Retinal pigment epithelial cell (primary cell): ENCODE measurements around the gene NLRC4.
"Not testable (repeated sequence)": the region's sequence is repeated elsewhere in the genome, so short reads cannot be mapped to it uniquely, and the experiment has no call there.

Source experiments
- DNase-seq: peaks from one replicate; pipeline ENCODE4 v3.0.0-alpha.2; 2010; ENCODE audit warnings: low read depth
- H3K4me3 ChIP-seq: 2 replicates; pipeline ENCODE4 v1.5.1; 2011; ENCODE audit warnings: mild to moderate bottlenecking, low read length, control low read depth, moderate library complexity
- CTCF ChIP-seq: conservative IDR thresholded peaks from 2 replicates; pipeline ENCODE4 v1.5.1; 2011; ENCODE audit warnings: low read depth, low read length, control low read depth, inconsistent platforms

Gene NLRC4

DNA sequence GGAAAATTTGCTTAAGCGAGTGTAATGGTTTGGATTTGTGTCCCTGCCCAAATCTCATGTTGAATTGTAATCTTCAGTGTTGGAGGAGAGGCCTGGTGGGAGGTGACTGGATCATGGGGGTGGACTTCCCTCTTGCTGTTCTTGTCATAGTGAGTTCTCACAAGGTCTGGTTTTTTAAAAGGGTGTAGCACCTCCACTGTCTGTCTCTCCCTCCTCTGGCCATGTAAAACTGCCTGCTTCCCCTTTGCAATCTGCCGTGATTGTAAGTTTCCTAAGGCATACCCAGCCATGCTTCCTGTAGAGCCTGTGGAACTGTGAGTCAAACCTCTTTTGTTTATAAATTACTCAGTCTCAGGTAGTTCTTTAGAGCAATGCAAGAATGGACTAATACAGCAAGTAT lies 19.6 kb upstream of the NLRC4 start:
- H3K4me3 ChIP-seq = no peak overlapping the region
- DNase-seq = no peak
- TF ChIP-seq CTCF = no peak

- TF ChIP-seq CTCF = no peak
- DNase-seq = no peak
- H3K4me3 ChIP-seq = peak overlapping the region; percentile 96
Observed at GRCh38 chr2:32278478-32278853, 13.8 kb upstream of the NLRC4 start.

GRCh38 chr2:32277674-32278477 lies 13.2 kb upstream of the NLRC4 start, which contains the start of gene YIPF4:
Gene YIPF4, plus strand, starts transcription at chr2:32277904. Its CDS starts 252 bp downstream, at chr2:32278156.
- peak within 1 kb of the TSS; percentile 96 for H3K4me3 ChIP-seq
- TF ChIP-seq CTCF = no peak
- peak; percentile 72 for DNase-seq

GRCh38 chr2:32277363-32277673 lies 12.6 kb upstream of the NLRC4 start:
- TF ChIP-seq CTCF = no peak
- H3K4me3 ChIP-seq = peak overlapping the region; percentile 96
- DNase-seq = no peak

DNA sequence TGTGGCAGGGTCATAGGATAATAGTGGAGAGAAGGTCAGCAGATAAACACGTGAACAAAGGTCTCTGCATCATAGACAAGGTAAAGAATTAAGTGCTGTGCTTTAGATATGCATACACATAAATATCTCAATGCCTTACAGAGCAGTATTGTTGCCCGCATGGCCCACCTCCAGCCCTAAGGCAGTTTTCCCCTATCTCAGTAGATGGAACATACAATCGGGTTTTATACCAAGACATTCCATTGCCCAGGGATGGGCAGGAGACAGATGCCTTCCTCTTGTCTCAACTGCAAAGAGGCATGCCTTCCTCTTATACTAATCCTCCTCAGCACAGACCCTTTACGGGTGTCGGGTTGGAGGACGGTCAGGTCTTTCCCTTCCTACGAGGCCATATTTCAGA lies 11.1 kb upstream of the NLRC4 start:
- DNase-seq, H3K4me3 ChIP-seq: not testable (repeated sequence)

DNA sequence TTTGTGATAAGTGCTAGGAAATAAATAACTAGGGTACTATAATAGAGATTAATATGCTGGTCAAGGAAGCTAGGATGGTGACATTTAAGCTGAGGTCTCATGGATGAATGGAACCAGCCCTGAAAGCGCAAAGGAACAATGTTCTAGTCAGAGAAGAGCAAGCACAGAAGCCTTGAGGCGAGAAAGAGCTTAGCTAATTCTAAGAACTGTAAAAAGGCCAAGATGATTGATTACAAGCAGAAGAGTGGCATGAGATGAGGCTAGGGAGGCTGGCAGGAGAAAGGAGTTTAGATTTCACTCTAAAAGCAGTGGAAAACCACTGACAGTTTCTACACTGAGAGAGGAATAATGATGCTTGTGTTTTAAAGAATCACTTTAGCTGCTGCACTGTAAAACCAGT lies 9.6 kb upstream of the NLRC4 start:
- TF ChIP-seq CTCF = no peak
- DNase-seq = no peak
- no peak overlapping the region for H3K4me3 ChIP-seq

DNA sequence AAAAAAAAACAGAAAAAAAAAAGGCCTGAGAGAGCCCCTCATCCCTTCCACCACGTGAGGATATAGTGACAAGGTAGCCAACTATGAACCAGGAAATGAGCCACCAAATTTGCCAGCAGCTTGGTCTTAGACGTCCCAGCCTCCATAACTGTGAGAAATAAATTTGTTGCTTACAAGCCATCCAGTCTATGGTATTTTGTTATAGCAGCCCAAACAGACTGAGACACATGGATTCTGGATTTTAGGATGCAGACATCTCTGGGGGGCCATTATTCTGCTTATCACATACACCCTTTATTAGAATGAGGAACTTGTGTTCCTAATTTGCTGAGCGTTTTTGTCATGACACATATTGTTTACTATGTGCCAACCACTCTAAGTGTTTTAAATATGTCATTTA lies 7.6 kb upstream of the NLRC4 start:
- DNase-seq = no peak
- H3K4me3 ChIP-seq = no peak overlapping the region
- no peak for TF ChIP-seq CTCF
